ENCODE data around the gene TMPRSS6.
A peak's percentile ranks its signal among the peaks of the same experiment; 100 is the strongest.

TMPRSS6 gene

DNA sequence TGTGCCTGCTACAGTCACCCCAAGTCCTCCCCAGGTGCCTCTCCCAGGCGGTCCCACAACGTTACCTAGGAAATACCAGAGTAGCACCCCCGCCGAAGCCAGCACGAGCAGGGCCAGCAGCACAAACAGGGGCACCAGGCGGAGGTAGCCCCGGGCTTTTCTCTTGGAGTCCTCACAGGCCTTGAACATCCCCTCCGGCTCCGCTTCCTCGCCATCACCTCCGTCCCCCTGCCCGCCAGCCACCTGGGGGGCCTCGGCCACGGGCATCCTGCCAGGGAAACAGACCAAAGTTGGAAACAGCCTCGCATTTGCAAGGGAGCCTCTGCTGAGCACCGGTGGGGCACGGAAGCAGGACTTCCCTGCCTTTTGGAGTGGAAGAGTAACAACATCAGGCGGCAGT is 6.4 kb downstream of the TMPRSS6 start:
- whole genome bisulfite sequencing (ENCODE audit: extremely low coverage, insufficient coverage, low lambda C conversion rate): no CpG with 5 or more reads among the region's 18 CpGs
- H3K27me3 ChIP-seq (ENCODE audit: insufficient read depth, low read length, poor library complexity): no peaks in the 10 kb centered on the region
- DNase-seq: no peak

DNA sequence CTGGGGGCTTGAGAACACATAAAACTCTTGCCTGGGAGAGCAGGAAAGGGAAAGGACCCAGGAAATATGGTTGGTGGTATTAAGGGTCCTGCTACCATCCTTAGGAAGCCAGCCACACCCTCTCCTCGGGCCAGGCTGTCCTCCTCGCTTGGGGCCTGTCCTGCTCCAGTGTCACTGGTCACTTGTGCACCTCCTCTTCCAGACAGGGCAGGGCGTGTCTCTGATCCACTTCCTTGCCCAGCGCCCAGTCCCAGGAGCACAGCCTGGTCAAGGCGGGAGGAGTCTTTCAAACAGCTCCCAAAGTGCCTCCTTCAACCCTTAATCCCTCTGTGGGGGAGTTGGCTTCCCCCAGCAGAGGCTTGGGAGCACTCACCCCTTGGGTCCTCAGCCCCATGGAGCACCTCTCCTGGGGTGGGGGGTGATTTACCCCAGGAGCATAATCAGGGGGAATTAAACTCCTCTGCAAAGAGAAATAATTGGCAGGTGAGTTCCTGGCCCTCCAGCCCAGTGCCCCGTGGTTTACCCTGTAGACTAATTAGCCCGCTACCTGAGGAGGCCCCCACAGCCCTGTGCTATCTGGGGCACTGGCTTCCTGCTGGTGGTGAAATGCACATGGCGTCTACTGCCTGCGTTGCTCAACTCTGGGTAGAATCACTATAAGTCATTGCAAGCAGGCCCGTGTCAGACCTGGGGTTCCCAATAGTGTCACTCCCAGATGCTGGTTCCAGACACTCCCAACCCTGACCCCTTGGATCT is 8.0 kb downstream of the TMPRSS6 start:
- Histone ChIP-seq H3K18ac (ENCODE audit: low read length) (no peak overlapping the region), H3K27ac (ENCODE audit: low read depth, low read length) (no peak overlapping the region), H3K4me1 (ENCODE audit: control insufficient read depth, low read depth, low read length) (no peaks in the 10 kb centered on the region), H3K4me2 (ENCODE audit: low read length) (no peak overlapping the region), H2BK15ac (replicated peaks; ENCODE audit: low read depth) (no peak overlapping the region), H3K36me3 (ENCODE audit: control insufficient read depth, insufficient read depth, low read length) (no peaks in the 10 kb centered on the region), H4K8ac (ENCODE audit: low read depth, low read length) (no peak overlapping the region), H2BK120ac (ENCODE audit: low read depth, low read length) (no peak overlapping the region), H2BK5ac (ENCODE audit: low read length) (no peak overlapping the region), H3K23ac (ENCODE audit: low read length) (no peak overlapping the region), H3K4me3 (ENCODE audit: low read length) (no peak overlapping the region), H3K27me3 (ENCODE audit: insufficient read depth, low read length, poor library complexity) (no peaks in the 10 kb centered on the region), H3K79me1 (ENCODE audit: low read length) (no peaks in the 10 kb centered on the region), H3K79me2 (ENCODE audit: control insufficient read depth, insufficient read depth, low read length) (no peaks in the 10 kb centered on the region), H2AK5ac (ENCODE audit: low read length) (no peak overlapping the region), H4K5ac (ENCODE audit: low read length) (no peak overlapping the region), H3K9ac (ENCODE audit: low read length) (no peak overlapping the region), H3K56ac (ENCODE audit: low read length) (no peak overlapping the region), H3K4ac (ENCODE audit: low read depth, low read length) (no peak overlapping the region)
- WGBS (ENCODE audit: extremely low coverage, insufficient coverage, low lambda C conversion rate): no CpG with 5 or more reads among the region's 10 CpGs
- DNase-seq: no peak

More for the DNA sequence above, 6.4 kb downstream of the TMPRSS6 start:
- H3K4ac ChIP-seq (ENCODE audit: low read depth, low read length): no peak overlapping the region
- no peaks in the 10 kb centered on the region for H3K36me3 ChIP-seq (ENCODE audit: control insufficient read depth, insufficient read depth, low read length)
- no peaks in the 10 kb centered on the region for H3K79me1 ChIP-seq (ENCODE audit: low read length)
- no peak overlapping the region for H3K27ac ChIP-seq (ENCODE audit: low read depth, low read length)
- no peak overlapping the region for H3K4me2 ChIP-seq (ENCODE audit: low read length)
- H3K4me1 ChIP-seq (ENCODE audit: control insufficient read depth, low read depth, low read length): no peaks in the 10 kb centered on the region
- no peak overlapping the region for H4K5ac ChIP-seq (ENCODE audit: low read length)
- H3K56ac ChIP-seq (ENCODE audit: low read length): no peak overlapping the region
- H3K23ac ChIP-seq (ENCODE audit: low read length): no peak overlapping the region
- no peak overlapping the region for H2BK5ac ChIP-seq (ENCODE audit: low read length)
- H2BK15ac ChIP-seq (replicated peaks; ENCODE audit: low read depth): no peak overlapping the region
- H3K18ac ChIP-seq (ENCODE audit: low read length): no peak overlapping the region
- no peaks in the 10 kb centered on the region for H3K79me2 ChIP-seq (ENCODE audit: control insufficient read depth, insufficient read depth, low read length)
- H2AK5ac ChIP-seq (ENCODE audit: low read length): no peak overlapping the region
- H3K9ac ChIP-seq (ENCODE audit: low read length): no peak overlapping the region
- H2BK120ac ChIP-seq (ENCODE audit: low read depth, low read length): no peak overlapping the region
- no peak overlapping the region for H3K4me3 ChIP-seq (ENCODE audit: low read length)
- no peak overlapping the region for H4K8ac ChIP-seq (ENCODE audit: low read depth, low read length)

DNA sequence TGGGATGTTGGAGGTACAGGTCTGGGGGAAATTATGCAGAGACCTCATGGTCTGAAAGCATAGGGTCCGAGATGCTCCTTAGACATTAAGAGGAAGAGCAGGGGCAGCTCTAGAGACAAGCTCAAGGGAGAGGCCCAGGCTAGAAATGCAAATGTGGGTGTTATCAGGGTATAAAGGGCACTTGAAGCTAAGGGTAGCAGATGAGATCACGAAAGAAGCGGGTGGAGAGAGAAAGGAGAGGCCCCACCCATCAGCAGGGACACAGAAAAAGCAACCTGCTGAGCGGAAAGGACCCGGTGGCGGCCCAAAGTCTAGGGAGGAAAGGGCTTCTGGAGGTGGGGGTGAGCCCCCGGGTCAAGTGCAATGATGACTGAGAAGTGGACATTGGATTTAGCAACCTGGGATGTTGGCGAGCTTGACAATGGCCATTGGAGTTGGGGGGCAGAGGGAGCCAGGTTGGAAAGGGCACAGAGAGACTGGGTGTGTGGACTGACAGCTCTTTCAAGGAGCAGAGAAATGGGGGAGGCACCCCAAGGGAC is 8.9 kb downstream of the TMPRSS6 start:
- Histone ChIP-seq H2BK5ac (ENCODE audit: low read length) (no peak overlapping the region), H3K79me2 (ENCODE audit: control insufficient read depth, insufficient read depth, low read length) (no peaks in the 10 kb centered on the region), H3K27ac (ENCODE audit: low read depth, low read length) (no peak overlapping the region), H3K23ac (ENCODE audit: low read length) (no peak overlapping the region), H3K36me3 (ENCODE audit: control insufficient read depth, insufficient read depth, low read length) (no peaks in the 10 kb centered on the region), H3K4ac (ENCODE audit: low read depth, low read length) (no peak overlapping the region), H3K27me3 (ENCODE audit: insufficient read depth, low read length, poor library complexity) (no peaks in the 10 kb centered on the region), H3K4me1 (ENCODE audit: control insufficient read depth, low read depth, low read length) (no peaks in the 10 kb centered on the region), H3K18ac (ENCODE audit: low read length) (no peak overlapping the region), H2AK5ac (ENCODE audit: low read length) (no peak overlapping the region), H2BK15ac (replicated peaks; ENCODE audit: low read depth) (no peak overlapping the region), H4K8ac (ENCODE audit: low read depth, low read length) (no peak overlapping the region), H3K4me2 (ENCODE audit: low read length) (no peak overlapping the region), H2BK120ac (ENCODE audit: low read depth, low read length) (no peak overlapping the region), H3K4me3 (ENCODE audit: low read length) (no peak overlapping the region), H3K9ac (ENCODE audit: low read length) (no peak overlapping the region), H3K79me1 (ENCODE audit: low read length) (no peaks in the 10 kb centered on the region), H4K5ac (ENCODE audit: low read length) (no peak overlapping the region), H3K56ac (ENCODE audit: low read length) (no peak overlapping the region)
- DNase-seq: no peak
- whole genome bisulfite sequencing (ENCODE audit: extremely low coverage, insufficient coverage, low lambda C conversion rate): no CpG with 5 or more reads among the region's 8 CpGs

- Histone ChIP-seq H2BK5ac (ENCODE audit: low read length) (no peak overlapping the region), H3K18ac (ENCODE audit: low read length) (no peak overlapping the region), H3K23ac (ENCODE audit: low read length) (no peak overlapping the region), H3K79me1 (ENCODE audit: low read length) (no peaks in the 10 kb centered on the region), H3K36me3 (ENCODE audit: control insufficient read depth, insufficient read depth, low read length) (no peaks in the 10 kb centered on the region), H3K27me3 (ENCODE audit: insufficient read depth, low read length, poor library complexity) (no peaks in the 10 kb centered on the region), H3K27ac (ENCODE audit: low read depth, low read length) (no peak overlapping the region), H3K4me3 (ENCODE audit: low read length) (no peak overlapping the region), H3K4me2 (ENCODE audit: low read length) (no peak overlapping the region), H2BK120ac (ENCODE audit: low read depth, low read length) (no peak overlapping the region), H3K9ac (ENCODE audit: low read length) (no peak overlapping the region), H3K4me1 (ENCODE audit: control insufficient read depth, low read depth, low read length) (no peaks in the 10 kb centered on the region), H4K5ac (ENCODE audit: low read length) (no peak overlapping the region), H4K8ac (ENCODE audit: low read depth, low read length) (no peak overlapping the region), H3K4ac (ENCODE audit: low read depth, low read length) (no peak overlapping the region), H3K79me2 (ENCODE audit: control insufficient read depth, insufficient read depth, low read length) (no peaks in the 10 kb centered on the region), H3K56ac (ENCODE audit: low read length) (no peak overlapping the region), H2AK5ac (ENCODE audit: low read length) (no peak overlapping the region), H2BK15ac (replicated peaks; ENCODE audit: low read depth) (no peak overlapping the region)
- DNase-seq: peak; percentile 52
- no CpG with 5 or more reads among the region's 10 CpGs for WGBS (ENCODE audit: extremely low coverage, insufficient coverage, low lambda C conversion rate)
Observed at GRCh38 chr22:37098976-37099591, 10.4 kb downstream of the TMPRSS6 start.

GRCh38 chr22:37097346-37097745 is 12.2 kb downstream of the TMPRSS6 start:
- Histone ChIP-seq H3K36me3 (ENCODE audit: control insufficient read depth, insufficient read depth, low read length) (no peaks in the 10 kb centered on the region), H4K5ac (ENCODE audit: low read length) (no peak overlapping the region), H2AK5ac (ENCODE audit: low read length) (no peak overlapping the region), H3K4ac (ENCODE audit: low read depth, low read length) (no peak overlapping the region), H3K56ac (ENCODE audit: low read length) (no peak overlapping the region), H2BK5ac (ENCODE audit: low read length) (no peak overlapping the region), H3K27me3 (ENCODE audit: insufficient read depth, low read length, poor library complexity) (no peaks in the 10 kb centered on the region), H2BK15ac (replicated peaks; ENCODE audit: low read depth) (no peak overlapping the region), H3K79me1 (ENCODE audit: low read length) (no peaks in the 10 kb centered on the region), H3K79me2 (ENCODE audit: control insufficient read depth, insufficient read depth, low read length) (no peaks in the 10 kb centered on the region), H3K4me2 (ENCODE audit: low read length) (no peak overlapping the region), H3K4me1 (ENCODE audit: control insufficient read depth, low read depth, low read length) (no peaks in the 10 kb centered on the region), H3K23ac (ENCODE audit: low read length) (peak overlapping the region; percentile 36), H3K4me3 (ENCODE audit: low read length) (no peak overlapping the region), H3K9ac (ENCODE audit: low read length) (no peak overlapping the region), H3K18ac (ENCODE audit: low read length) (no peak overlapping the region), H4K8ac (ENCODE audit: low read depth, low read length) (no peak overlapping the region), H2BK120ac (ENCODE audit: low read depth, low read length) (no peak overlapping the region), H3K27ac (ENCODE audit: low read depth, low read length) (no peak overlapping the region)
- WGBS (ENCODE audit: extremely low coverage, insufficient coverage, low lambda C conversion rate): no CpG with 5 or more reads among the region's 13 CpGs
- DNase-seq: no peak
